Measurements from ENCODE around the gene ARFGEF2.
A peak's percentile ranks its signal among the peaks of the same experiment; 100 is the strongest.

ARFGEF2 gene

GRCh38 chr20:48921168-48921882 lies at the start of gene ARFGEF2:
Gene ARFGEF2 (plus strand): TSS chr20:48921711. CDS start chr20:48921890, 179 bp downstream.
- peak within 1 kb of the TSS; percentile 91 for H3K4me3 ChIP-seq (ENCODE audit: low read depth, low read length)
- POLR2A ChIA-PET = interaction anchor here (0.6 to 0.7 kb wide), 2 partner anchors 16 to 178 kb away, joined by 3 read pairs; no protein-coding TSS in a partner anchor
- CTCF ChIA-PET = interaction anchor here (1.7 to 4.0 kb wide), 4 partner anchors 11 to 264 kb away, joined by 3 to 26 read pairs (median 8); no protein-coding TSS in a partner anchor
- TF ChIP-seq CTCF (IDR thresholded peaks at IDR 0.05; ENCODE audit: insufficient read depth, low read length, missing control alignments) = peak; percentile 31
- no peak for DNase-seq (ENCODE audit: low read depth, low spot score)

- H3K4me3 ChIP-seq (ENCODE audit: low read depth, low read length) = no peak overlapping the region
- no peak for TF ChIP-seq CTCF (IDR thresholded peaks at IDR 0.05; ENCODE audit: insufficient read depth, low read length, missing control alignments)
- no peak for DNase-seq (ENCODE audit: low read depth, low spot score)
- POLR2A ChIA-PET = no interaction called here
- CTCF ChIA-PET = interaction anchor here (0.9 to 2.1 kb wide), 3 partner anchors 11 to 255 kb away, joined by 3 to 5 read pairs (median 4); no protein-coding TSS in a partner anchor
These were observed 46.1 kb upstream of the ARFGEF2 start for GRCh38 chr20:48875233-48875913.

- ChIA-PET CTCF (interaction anchor here (1.2 kb wide), 1 partner anchor 255 kb away, joined by 4 read pairs; no protein-coding TSS in a partner anchor), POLR2A (no interaction called here)
- no peak for DNase-seq (ENCODE audit: low read depth, low spot score)
These were observed 45.6 kb upstream of the ARFGEF2 start for GRCh38 chr20:48875914-48876240.

GRCh38 chr20:48877304-48877703 lies 44.2 kb upstream of the ARFGEF2 start:
- DNase-seq (ENCODE audit: low read depth, low spot score) = no peak
- CTCF ChIA-PET = no interaction called here
- POLR2A ChIA-PET = no interaction called here
- H3K4me3 ChIP-seq (ENCODE audit: low read depth, low read length) = no peak overlapping the region
- TF ChIP-seq CTCF (IDR thresholded peaks at IDR 0.05; ENCODE audit: insufficient read depth, low read length, missing control alignments) = no peak

More at GRCh38 chr20:48875914-48876240, 45.6 kb upstream of the ARFGEF2 start:
- no peak for TF ChIP-seq CTCF (IDR thresholded peaks at IDR 0.05; ENCODE audit: insufficient read depth, low read length, missing control alignments)
- no peak overlapping the region for H3K4me3 ChIP-seq (ENCODE audit: low read depth, low read length)

GRCh38 chr20:48878534-48879248 lies 42.8 kb upstream of the ARFGEF2 start:
- DNase-seq (ENCODE audit: low read depth, low spot score) = no peak
- POLR2A ChIA-PET = no interaction called here
- no peak overlapping the region for H3K4me3 ChIP-seq (ENCODE audit: low read depth, low read length)
- no peak for TF ChIP-seq CTCF (IDR thresholded peaks at IDR 0.05; ENCODE audit: insufficient read depth, low read length, missing control alignments)
- CTCF ChIA-PET = no interaction called here
